ENCODE measurements around the gene PARD3B. TPM values are rescaled to one million over a fixed set of nuclear protein-coding genes. Genes with fewer than 3 reads are reported as not detected.

PARD3B gene
- total RNA-seq, 4 donors from 2014 or later: 6.5 to 17.3 (median 12.7) TPM

GRCh38 chr2:204635478-204635877 lies 90.2 kb downstream of the PARD3B start:
- WGBS, 2 donors: 51 to 66% methylated on average over 3 of the region's 3 CpGs
- no peak for DNase-seq (ENCODE audit: low spot score in 2 of 2)
- intact Hi-C loops (cut with DNase I; ENCODE audit: low total_unique reads): no loop called here
- H3K4me3 ChIP-seq (ENCODE audit: low read depth, poor library complexity, severe bottlenecking): no peak overlapping the region
- no peak for TF ChIP-seq POLR2A (IDR thresholded peaks at IDR 0.05)
- no peak for TF ChIP-seq CTCF (IDR thresholded peaks at IDR 0.05)

- intact Hi-C loops (cut with DNase I; ENCODE audit: low total_unique reads): no loop called here
- TF ChIP-seq POLR2A (IDR thresholded peaks at IDR 0.05): no peak
- no peak for TF ChIP-seq CTCF (IDR thresholded peaks at IDR 0.05)
- 92% methylated on average over 4 of the region's 4 CpGs for WGBS, 2 donors
- no peak overlapping the region for H3K4me3 ChIP-seq (ENCODE audit: low read depth, poor library complexity, severe bottlenecking)
- no peak for DNase-seq (ENCODE audit: low spot score in 2 of 2)
These were observed 93.4 kb downstream of the PARD3B start for GRCh38 chr2:204638471-204639194.

GRCh38 chr2:204643326-204643725 lies 98.1 kb downstream of the PARD3B start:
- intact Hi-C loops (cut with DNase I; ENCODE audit: low total_unique reads): no loop called here

GRCh38 chr2:204645018-204645773 lies 99.9 kb downstream of the PARD3B start:
- H3K4me3 ChIP-seq (ENCODE audit: low read depth, poor library complexity, severe bottlenecking): no peak overlapping the region
- TF ChIP-seq CTCF (IDR thresholded peaks at IDR 0.05): no peak
- TF ChIP-seq POLR2A (IDR thresholded peaks at IDR 0.05): no peak
- no peak for DNase-seq (ENCODE audit: low spot score in 2 of 2)
- 30 to 52% methylated on average over 1 of the region's 1 CpG for WGBS, 2 donors
- intact Hi-C loops (cut with DNase I; ENCODE audit: low total_unique reads): no loop called here

More at GRCh38 chr2:204643326-204643725, 98.1 kb downstream of the PARD3B start:
- 58 to 65% methylated on average over 4 of the region's 4 CpGs for WGBS, 2 donors
- no peak overlapping the region for H3K4me3 ChIP-seq (ENCODE audit: low read depth, poor library complexity, severe bottlenecking)
- DNase-seq (ENCODE audit: low spot score in 2 of 2): no peak
- no peak for TF ChIP-seq CTCF (IDR thresholded peaks at IDR 0.05)
- TF ChIP-seq POLR2A (IDR thresholded peaks at IDR 0.05): no peak

GRCh38 chr2:204647626-204648025 lies 102.4 kb downstream of the PARD3B start:
- intact Hi-C loops (cut with DNase I; ENCODE audit: low total_unique reads): no loop called here
- TF ChIP-seq CTCF (IDR thresholded peaks at IDR 0.05) (no peak), POLR2A (IDR thresholded peaks at IDR 0.05) (no peak)
- H3K4me3 ChIP-seq (ENCODE audit: low read depth, poor library complexity, severe bottlenecking): no peak overlapping the region
- DNase-seq (ENCODE audit: low spot score in 2 of 2): no peak

Measured in lower leg skin (tissue), 4 donors.